CD8-positive, alpha-beta memory T cell (primary cell): ENCODE measurements around the gene UBALD2. TPM values are rescaled to one million over a fixed set of nuclear protein-coding genes. Genes with fewer than 3 reads are reported as not detected.
"Not testable (repeated sequence)": the region's sequence is repeated elsewhere in the genome, so short reads cannot be mapped to it uniquely, and the experiment has no call there.

ENCODE experiments used
- CTCF ChIA-PET: fragments of 350-600 bp; sonication (Branson Sonifier 250); formaldehyde crosslinking; loops from one replicate; lab custom pipeline; 2021; ENCODE audit warnings: antibody characterized with exemption; lab: Charles Lee
- POLR2A ChIA-PET: fragments of 350-600 bp; sonication (Branson Sonifier 250); formaldehyde crosslinking; loops from one replicate; lab custom pipeline; 2021; ENCODE audit warnings: antibody characterized with exemption; lab: Charles Lee
- DNase-seq, 5 donors: peaks; one replicate each; pipeline versions ENCODE4 v3.0.0 to v3.0.0-alpha.2; 2020 to 2022; ENCODE audit warnings: mixed read lengths in 1 of 5
- H3K27ac ChIP-seq: one replicate; pipeline ENCODE4 v1.7.0; 2013; ENCODE audit warnings: low read depth, mild to moderate bottlenecking, low read length, moderate library complexity
- H3K27me3 ChIP-seq: 2 replicates; pipeline ENCODE4 v1.7.0; 2013; ENCODE audit warnings: low read length, mild to moderate bottlenecking; ENCODE audit not compliant: insufficient read depth, poor library complexity, severe bottlenecking
- H3K36me3 ChIP-seq: 2 replicates; pipeline ENCODE4 v1.7.0; 2013; ENCODE audit warnings: mild to moderate bottlenecking, low read length, moderate library complexity; ENCODE audit not compliant: insufficient read depth
- H3K4me1 ChIP-seq: 2 replicates; pipeline ENCODE4 v1.7.0; 2013; ENCODE audit warnings: mild to moderate bottlenecking, low read length, moderate library complexity; ENCODE audit not compliant: insufficient read depth
- H3K4me3 ChIP-seq: 2 replicates; pipeline ENCODE4 v1.7.0; 2013; ENCODE audit warnings: mild to moderate bottlenecking, low read length
- H3K9me3 ChIP-seq: 2 replicates; pipeline ENCODE4 v1.7.0; 2013; ENCODE audit warnings: mild to moderate bottlenecking, low read length
- H3K27ac Mint-ChIP-seq, 8 donors: one replicate each; pipeline ENCODE4 v1.8.0; 2020 to 2021; ENCODE audit warnings: mixed read lengths in 8 of 8, mild to moderate bottlenecking in 6 of 8, inconsistent platforms in 3 of 8, moderate library complexity in 3 of 8
- H3K27me3 Mint-ChIP-seq, 2 donors: one replicate each; pipeline ENCODE4 v1.8.0; 2020 to 2021; ENCODE audit warnings: mixed read lengths in 2 of 2, mild to moderate bottlenecking in 1 of 2, moderate library complexity in 1 of 2
- H3K36me3 Mint-ChIP-seq, 3 donors: one replicate each; pipeline ENCODE4 v1.8.0; 2020 to 2021; ENCODE audit warnings: mixed read lengths in 3 of 3, inconsistent platforms in 1 of 3, mild to moderate bottlenecking in 1 of 3
- H3K4me1 Mint-ChIP-seq, 3 donors: one replicate each; pipeline ENCODE4 v1.8.0; 2020 to 2021; ENCODE audit warnings: mixed read lengths in 3 of 3, inconsistent platforms in 1 of 3, mild to moderate bottlenecking in 1 of 3
- H3K4me3 Mint-ChIP-seq, 7 donors: one replicate each; pipeline ENCODE4 v1.8.0; 2020 to 2021; ENCODE audit warnings: mixed read lengths in 7 of 7, mild to moderate bottlenecking in 6 of 7, moderate library complexity in 4 of 7, inconsistent platforms in 2 of 7
- H3K9me3 Mint-ChIP-seq, 5 donors: one replicate each; pipeline ENCODE4 v1.8.0; 2020 to 2022; ENCODE audit warnings: mixed read lengths in 5 of 5, mild to moderate bottlenecking in 3 of 5, moderate library complexity in 2 of 5, inconsistent platforms in 1 of 5
- polyA plus RNA-seq: library from polyadenylated mRNA; unstranded; fragments of 300-500 nt; fragmentation: Illumina TruSeq; gene quantifications from one replicate; pipeline ENCODE4 v1.2.3, GENCODE V29; 2021
- total RNA-seq, 2 experiments: library from RNA; stranded (reverse); gene quantifications; one replicate each; pipeline ENCODE4 v1.2.3, GENCODE V29; 2021

Gene UBALD2
- total and polyA plus RNA-seq, 3 experiments from 2014 or later = 8.7 to 133 (median 125) TPM

DNA sequence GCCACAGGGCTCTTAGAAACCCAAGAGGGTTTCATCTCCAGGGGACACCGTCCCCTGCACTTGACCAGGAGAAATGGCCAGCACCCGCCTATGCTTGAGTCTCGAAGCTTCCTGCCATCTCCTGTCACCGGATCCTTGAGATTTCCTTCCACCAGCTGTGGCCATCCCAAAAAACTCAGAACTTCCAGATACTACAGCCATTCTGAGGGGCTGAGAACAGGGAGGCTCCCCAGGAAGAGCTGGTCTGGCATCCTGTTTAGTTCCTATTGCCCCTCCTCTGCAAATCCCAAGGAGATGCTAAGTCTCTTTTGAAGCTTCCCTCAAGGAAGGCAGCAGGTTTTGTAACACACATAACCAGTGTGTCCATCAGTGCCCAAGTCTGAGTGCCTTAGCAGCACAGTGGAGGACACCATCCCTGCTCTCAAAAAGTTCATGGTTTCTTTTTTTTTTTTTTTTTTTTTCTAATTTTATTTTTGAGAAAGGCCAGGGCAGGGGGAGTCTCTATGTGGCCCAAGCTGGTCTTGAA lies 2.0 kb downstream of the UBALD2 start:
- peaks cover 79% of the 10 kb centered on the region for H3K4me1 ChIP-seq
- H3K4me3 ChIP-seq = peak overlapping the region; percentile 87
- peaks cover 26% of the 10 kb centered on the region for H3K36me3 ChIP-seq
- Mint-ChIP-seq H3K4me1 (peaks cover 64 to 78% (median 64%) of the 10 kb centered on the region in 3 donors), H3K9me3 (no peaks in the 10 kb centered on the region), H3K27ac (peak overlapping the region; percentile 90 to 100 (median 98)), H3K27me3 (no peaks in the 10 kb centered on the region), H3K4me3 (peak overlapping the region; percentile 88 to 96 (median 91)), H3K36me3 (peaks cover 0 to 35% (median 6%) of the 10 kb centered on the region in 3 donors)
- POLR2A ChIA-PET = interaction anchor here (0.5 to 6.4 kb wide), 19 partner anchors 9 to 192 kb away, joined by 3 to 34 read pairs (median 4); partner anchors contain the start of genes EXOC7, FOXJ1 and RNF157
- peak overlapping the region; percentile 79 for H3K27ac ChIP-seq
- H3K9me3 ChIP-seq = no peaks in the 10 kb centered on the region
- CTCF ChIA-PET = interaction anchor here (1.0 to 7.3 kb wide), 7 partner anchors 13 to 146 kb away, joined by 3 to 50 read pairs (median 6); no protein-coding TSS in a partner anchor
- DNase-seq = no peak
- no peaks in the 10 kb centered on the region for H3K27me3 ChIP-seq

DNA sequence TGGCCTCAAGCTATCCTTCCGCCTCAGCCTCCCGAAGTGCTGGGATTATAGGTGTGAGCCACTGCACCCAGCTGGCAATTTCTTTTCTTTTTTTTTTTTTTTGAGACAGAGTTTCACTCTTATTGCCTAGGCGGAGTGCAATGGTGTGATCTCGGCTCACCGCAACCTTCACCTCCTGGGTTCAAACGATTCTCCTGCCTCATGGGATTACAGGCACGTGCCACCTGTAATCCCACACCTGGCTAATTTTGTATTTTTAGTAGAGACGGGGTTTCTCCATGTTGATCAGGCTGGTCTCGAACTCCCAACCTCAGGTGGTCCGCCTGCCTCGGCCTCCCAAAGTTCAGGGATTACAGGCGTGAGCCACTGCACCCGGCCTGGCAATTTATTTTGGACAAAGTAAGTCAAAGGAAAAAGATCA lies 2.4 kb downstream of the UBALD2 start:
- Mint-ChIP-seq H3K4me3 (peak overlapping the region; percentile 88 to 96 (median 91)), H3K36me3 (peaks cover 0 to 35% (median 6%) of the 10 kb centered on the region in 3 donors), H3K4me1 (peaks cover 62 to 79% (median 66%) of the 10 kb centered on the region in 3 donors), H3K27ac (peak overlapping the region; percentile 95 to 100 (median 98))
- H3K4me1 ChIP-seq = peaks cover 79% of the 10 kb centered on the region
- peak in 1 of 5 donors; percentile 41 for DNase-seq
- H3K27me3 Mint-ChIP-seq, H3K9me3 ChIP-seq, H3K27me3 ChIP-seq, H3K9me3 Mint-ChIP-seq: not testable (repeated sequence)
- POLR2A ChIA-PET = interaction anchor here (0.5 to 6.4 kb wide), 16 partner anchors 12 to 484 kb away, joined by 3 to 34 read pairs (median 4); partner anchors contain the start of genes EXOC7, FOXJ1 and RNF157
- H3K27ac ChIP-seq = peak overlapping the region; percentile 79
- H3K4me3 ChIP-seq = peak overlapping the region; percentile 87
- H3K36me3 ChIP-seq = peaks cover 26% of the 10 kb centered on the region
- CTCF ChIA-PET = interaction anchor here (1.5 to 7.3 kb wide), 6 partner anchors 12 to 146 kb away, joined by 4 to 50 read pairs (median 6); no protein-coding TSS in a partner anchor

DNA sequence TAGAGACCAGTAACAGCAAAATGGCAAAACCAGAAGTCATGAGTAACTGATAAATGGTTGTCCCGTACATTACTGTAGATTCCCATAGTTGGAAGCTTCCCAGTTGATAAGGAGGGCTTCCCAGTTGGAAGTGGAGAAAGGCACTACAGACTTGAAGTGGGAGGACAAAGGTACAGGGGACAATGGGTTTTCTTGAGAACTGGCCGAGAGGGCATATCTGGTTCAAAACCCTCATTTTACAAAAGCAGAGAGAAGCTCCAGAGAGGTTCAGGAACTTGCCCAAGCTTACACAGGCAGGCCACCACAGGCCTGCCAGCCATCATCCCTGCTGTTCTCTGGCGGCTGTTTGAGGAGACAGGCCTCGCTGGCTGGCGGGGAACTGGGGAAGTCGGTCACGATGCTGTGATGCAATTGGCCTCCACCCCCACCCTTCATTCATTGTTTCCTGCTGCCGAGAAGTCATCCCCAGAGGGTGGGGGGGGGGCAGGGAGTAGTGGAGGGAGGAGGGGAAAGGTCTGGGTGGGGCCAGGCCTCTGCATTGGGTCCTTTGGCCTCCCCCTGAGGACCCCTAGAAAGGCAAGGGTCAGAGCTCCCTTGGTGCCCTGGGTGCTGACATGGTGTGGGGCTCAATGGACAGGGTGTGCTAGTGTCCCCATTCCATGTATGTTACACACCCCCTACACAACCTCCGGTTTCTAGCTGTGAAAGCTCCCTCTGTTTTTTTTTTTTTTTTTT lies 3.0 kb downstream of the UBALD2 start:
- CTCF ChIA-PET = interaction anchor here (0.9 to 7.3 kb wide), 10 partner anchors 9 to 147 kb away, joined by 3 to 50 read pairs (median 6); no protein-coding TSS in a partner anchor
- Histone ChIP-seq H3K4me3 (peak overlapping the region; percentile 87), H3K27ac (peak overlapping the region; percentile 79), H3K9me3 (no peaks in the 10 kb centered on the region), H3K27me3 (no peaks in the 10 kb centered on the region), H3K4me1 (peaks cover 79% of the 10 kb centered on the region), H3K36me3 (peaks cover 26% of the 10 kb centered on the region)
- Mint-ChIP-seq H3K4me1 (peaks cover 62 to 79% (median 66%) of the 10 kb centered on the region in 3 donors), H3K9me3 (no peaks in the 10 kb centered on the region), H3K27ac (peak overlapping the region; percentile 95 to 100 (median 98)), H3K36me3 (peaks cover 0 to 35% (median 6%) of the 10 kb centered on the region in 3 donors), H3K27me3 (no peaks in the 10 kb centered on the region), H3K4me3 (peak overlapping the region; percentile 88 to 96 (median 91))
- DNase-seq = peak; percentile 64 to 83 (median 66)
- POLR2A ChIA-PET = interaction anchor here (0.6 to 6.4 kb wide), 16 partner anchors 11 to 579 kb away, joined by 3 to 28 read pairs (median 5); partner anchors contain the start of genes FOXJ1 and RNF157

DNA sequence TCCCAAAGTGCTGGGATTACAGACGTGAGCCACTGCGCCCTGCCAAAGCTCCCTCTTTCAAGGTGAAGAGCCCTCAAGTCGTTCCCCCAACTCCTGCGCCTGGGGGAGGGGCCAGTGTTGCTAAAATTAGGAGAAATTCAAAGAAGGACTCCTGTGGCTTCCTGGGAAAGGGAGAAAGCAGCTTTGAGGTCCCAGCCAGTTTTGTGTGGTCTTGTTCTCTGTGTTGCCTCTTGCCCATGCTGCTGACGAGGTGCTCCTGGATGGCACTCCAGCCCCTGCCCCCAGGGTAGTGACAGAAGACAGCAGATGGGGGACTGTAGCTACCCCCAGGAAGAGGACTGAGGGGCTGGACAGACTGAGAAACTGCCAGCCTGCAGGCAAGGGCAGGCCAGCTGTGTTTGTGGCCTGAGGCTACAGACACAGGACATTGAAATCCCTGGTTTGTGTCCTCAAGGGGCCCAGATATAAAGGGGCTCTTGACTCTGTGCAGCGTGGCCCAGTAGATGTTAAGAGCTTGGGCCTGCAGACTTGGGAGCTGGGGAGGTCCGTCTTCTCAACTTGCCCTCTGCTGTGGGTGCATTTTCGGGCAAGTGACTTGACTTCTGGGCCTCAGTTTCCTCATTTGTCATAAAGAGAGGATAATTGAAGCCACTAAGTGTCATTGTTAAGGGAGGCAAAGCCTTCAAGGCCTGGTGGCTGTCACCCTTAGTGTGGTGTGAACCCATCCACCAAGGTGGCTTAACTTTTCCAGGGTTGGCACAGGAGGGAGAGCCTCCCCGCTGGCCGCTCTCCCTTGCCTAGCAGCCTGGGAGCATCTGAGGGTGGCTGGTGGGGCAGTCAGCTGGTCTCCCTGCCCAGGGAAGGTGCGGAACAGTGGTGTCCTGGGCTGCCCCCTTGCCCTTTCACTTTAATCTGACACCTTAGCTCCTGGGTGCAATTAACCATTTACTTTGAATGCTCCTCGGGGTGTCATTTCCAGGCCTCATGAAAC lies 4.1 kb downstream of the UBALD2 start:
- Mint-ChIP-seq H3K4me1 (peaks cover 57 to 79% (median 59%) of the 10 kb centered on the region in 3 donors), H3K27me3 (no peaks in the 10 kb centered on the region), H3K9me3 (no peaks in the 10 kb centered on the region), H3K27ac (peak overlapping the region; percentile 83 to 100 (median 97)), H3K36me3 (peaks cover 0 to 35% (median 6%) of the 10 kb centered on the region in 3 donors), H3K4me3 (peak overlapping the region; percentile 87 to 92 (median 90))
- peaks cover 26% of the 10 kb centered on the region for H3K36me3 ChIP-seq
- H3K4me3 ChIP-seq = peak overlapping the region; percentile 35
- H3K27me3 ChIP-seq = no peaks in the 10 kb centered on the region
- H3K27ac ChIP-seq = peak overlapping the region; percentile 79
- no peaks in the 10 kb centered on the region for H3K9me3 ChIP-seq
- ChIA-PET CTCF (interaction anchor here (0.8 to 7.3 kb wide), 7 partner anchors 10 to 147 kb away, joined by 3 to 50 read pairs (median 10); no protein-coding TSS in a partner anchor), POLR2A (interaction anchor here (0.5 to 6.4 kb wide), 13 partner anchors 11 to 580 kb away, joined by 3 to 28 read pairs (median 5); partner anchors contain the start of genes FOXJ1 and RNF157)
- peaks cover 79% of the 10 kb centered on the region for H3K4me1 ChIP-seq
- peak in 1 of 5 donors; percentile 26 for DNase-seq

DNA sequence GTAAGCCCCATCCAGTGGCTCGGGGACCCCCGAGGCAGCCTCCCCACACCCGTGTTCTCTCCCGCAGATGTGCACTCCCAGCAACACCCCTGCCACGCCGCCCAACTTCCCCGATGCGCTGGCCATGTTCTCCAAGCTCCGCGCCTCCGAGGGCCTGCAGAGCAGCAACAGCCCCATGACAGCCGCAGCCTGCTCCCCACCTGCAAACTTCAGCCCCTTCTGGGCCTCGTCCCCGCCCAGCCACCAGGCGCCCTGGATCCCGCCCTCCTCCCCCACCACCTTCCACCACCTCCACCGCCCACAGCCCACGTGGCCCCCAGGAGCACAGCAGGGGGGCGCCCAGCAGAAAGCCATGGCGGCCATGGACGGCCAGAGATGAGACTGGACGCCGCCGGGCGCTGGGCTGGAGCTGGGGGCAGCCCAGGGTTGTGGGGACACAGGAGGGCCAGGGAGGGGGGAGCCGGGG lies 5.0 kb downstream of the UBALD2 start:
- H3K27me3 Mint-ChIP-seq = no peaks in the 10 kb centered on the region
- H3K9me3 ChIP-seq = no peaks in the 10 kb centered on the region
- H3K9me3 Mint-ChIP-seq = no peaks in the 10 kb centered on the region
- H3K27ac ChIP-seq = peak overlapping the region; percentile 79
- no peaks in the 10 kb centered on the region for H3K27me3 ChIP-seq
- peaks cover 80% of the 10 kb centered on the region for H3K4me1 ChIP-seq
- peak overlapping the region; percentile 45 to 92 (median 88) for H3K4me3 Mint-ChIP-seq
- H3K4me3 ChIP-seq = no peak overlapping the region
- peak in 2 of 5 donors; percentile 40 to 64 for DNase-seq
- CTCF ChIA-PET = interaction anchor here (1.1 to 7.3 kb wide), 7 partner anchors 10 to 148 kb away, joined by 3 to 50 read pairs (median 10); no protein-coding TSS in a partner anchor
- POLR2A ChIA-PET = interaction anchor here (0.8 to 6.4 kb wide), 6 partner anchors 10 to 124 kb away, joined by 4 to 28 read pairs (median 4); no protein-coding TSS in a partner anchor
- peaks cover 54 to 83% (median 57%) of the 10 kb centered on the region in 3 donors for H3K4me1 Mint-ChIP-seq
- H3K36me3 Mint-ChIP-seq = peaks cover 0 to 35% (median 6%) of the 10 kb centered on the region in 3 donors
- H3K27ac Mint-ChIP-seq = peak overlapping the region in 7 of 8 donors; percentile 83 to 98 (median 96)
- peaks cover 26% of the 10 kb centered on the region for H3K36me3 ChIP-seq

DNA sequence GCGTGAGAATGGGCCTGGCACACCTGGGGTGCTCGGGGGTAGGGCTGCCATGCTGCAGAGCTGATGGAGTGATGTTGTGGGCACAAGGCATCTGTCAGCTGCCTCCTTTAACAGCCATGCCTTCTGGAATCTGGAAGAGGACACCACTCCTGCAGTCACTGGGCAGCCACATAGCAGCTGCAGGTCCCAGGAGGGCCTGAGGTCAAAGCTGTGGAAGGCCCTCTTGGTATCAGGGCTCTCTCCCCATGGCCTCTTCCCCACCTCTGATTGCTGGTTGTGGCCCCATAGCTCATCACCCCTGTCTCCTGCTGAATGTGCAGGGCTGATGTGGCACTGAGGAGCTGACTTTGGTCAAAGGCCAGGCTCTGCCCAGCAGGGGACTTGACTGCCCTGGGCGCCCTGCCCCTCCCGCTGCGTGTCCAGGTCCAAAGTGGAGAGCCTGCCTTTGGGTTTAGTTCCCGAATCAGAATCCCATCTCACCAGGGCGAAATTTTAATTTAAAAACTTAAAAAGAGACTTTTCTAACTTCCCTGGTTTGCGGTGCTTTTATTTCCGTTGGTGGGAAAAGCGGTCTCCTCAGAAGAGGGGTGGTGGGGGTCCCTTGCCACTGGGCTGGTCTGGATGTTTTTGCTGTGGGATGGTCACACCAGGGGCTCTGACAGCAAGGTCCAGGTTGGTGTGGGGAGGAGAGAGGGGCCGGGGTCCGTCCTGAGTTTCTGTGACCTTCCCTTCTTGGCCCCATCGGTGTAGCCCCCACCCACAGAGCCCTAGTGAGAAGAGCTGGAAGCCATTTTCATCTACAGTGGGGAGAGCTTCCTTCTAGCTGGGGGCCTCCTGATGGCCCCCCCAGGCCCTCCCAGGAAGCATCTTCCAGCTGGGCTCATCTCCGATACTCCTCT lies 5.9 kb downstream of the UBALD2 start:
- Histone ChIP-seq H3K36me3 (peaks cover 26% of the 10 kb centered on the region), H3K4me3 (peak overlapping the region; percentile 59), H3K27me3 (no peaks in the 10 kb centered on the region), H3K27ac (peak overlapping the region; percentile 67), H3K4me1 (peaks cover 80% of the 10 kb centered on the region), H3K9me3 (no peaks in the 10 kb centered on the region)
- Mint-ChIP-seq H3K4me3 (peak overlapping the region; percentile 57 to 91 (median 80)), H3K27ac (peak overlapping the region; percentile 83 to 98 (median 94)), H3K4me1 (peaks cover 54 to 84% (median 57%) of the 10 kb centered on the region in 3 donors), H3K36me3 (peaks cover 0 to 32% (median 6%) of the 10 kb centered on the region in 3 donors), H3K27me3 (no peaks in the 10 kb centered on the region), H3K9me3 (no peaks in the 10 kb centered on the region)
- DNase-seq = peak in 2 of 5 donors; percentile 49 to 57
- CTCF ChIA-PET = interaction anchor here (1.0 to 7.3 kb wide), 10 partner anchors 7 to 149 kb away, joined by 3 to 50 read pairs (median 6); no protein-coding TSS in a partner anchor
- POLR2A ChIA-PET = interaction anchor here (0.6 to 4.3 kb wide), 13 partner anchors 8 to 125 kb away, joined by 3 to 38 read pairs (median 4); partner anchors contain the start of gene UBALD2
